ENCODE data around the gene GPX5.
"Not testable (repeated sequence)": the region's sequence is repeated elsewhere in the genome, so short reads cannot be mapped to it uniquely, and the experiment has no call there.

GPX5 gene

DNA sequence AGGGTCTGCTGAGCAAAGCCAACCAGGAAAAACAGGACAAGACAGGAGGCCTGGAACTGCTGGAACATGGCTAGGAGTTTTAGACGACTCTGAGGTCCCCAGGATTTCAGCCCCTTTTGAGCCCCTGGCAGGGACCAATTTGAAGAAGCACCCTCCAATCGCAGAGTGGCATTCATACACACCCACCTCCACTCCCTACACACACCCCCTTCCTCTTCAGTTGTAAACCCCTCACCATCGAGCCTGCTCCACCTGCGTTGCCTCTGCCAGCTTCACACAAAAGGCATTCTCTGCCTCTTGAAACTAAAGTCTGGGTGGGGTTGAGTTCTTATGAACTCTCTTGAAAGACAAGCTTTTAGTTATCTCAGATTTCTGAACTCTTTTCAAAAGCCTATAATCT, 10.0 kb upstream of the GPX5 start, which contains the start of gene GPX6:
Gene GPX6, minus strand, starts transcription at position 118 of the 400 bp plus-strand sequence. Its CDS starts 50 bp downstream, at position 68.
- no peak for DNase-seq

GRCh38 chr6:28517964-28518363, 7.7 kb upstream of the GPX5 start:
- no peak for DNase-seq

- DNase-seq = no peak
These were observed 3.0 kb upstream of the GPX5 start for GRCh38 chr6:28522594-28523240.

- peak; percentile 6 for DNase-seq
These were observed 2.4 kb upstream of the GPX5 start for GRCh38 chr6:28523241-28523622.

DNA sequence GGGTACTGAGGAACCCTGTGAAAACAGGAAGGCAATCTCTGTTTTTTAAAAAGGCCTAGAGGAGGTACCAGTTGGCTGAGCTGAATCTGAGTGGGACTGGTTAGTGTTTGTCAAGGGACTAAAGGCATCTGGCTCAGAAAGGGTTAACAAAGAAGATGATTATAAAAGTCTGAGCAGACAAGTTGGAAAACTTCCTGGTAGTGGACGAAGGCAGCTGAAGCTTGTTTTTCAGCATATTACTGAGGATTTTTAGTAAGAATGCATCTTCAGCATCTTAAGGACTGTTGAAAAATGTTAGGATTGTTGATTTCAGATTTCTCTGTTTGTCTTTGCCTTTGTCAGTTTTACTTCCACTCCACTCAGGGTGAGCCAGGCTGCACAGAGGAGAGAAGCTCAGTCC, 5.1 kb downstream of the GPX5 start:
- no peak for DNase-seq

DNA sequence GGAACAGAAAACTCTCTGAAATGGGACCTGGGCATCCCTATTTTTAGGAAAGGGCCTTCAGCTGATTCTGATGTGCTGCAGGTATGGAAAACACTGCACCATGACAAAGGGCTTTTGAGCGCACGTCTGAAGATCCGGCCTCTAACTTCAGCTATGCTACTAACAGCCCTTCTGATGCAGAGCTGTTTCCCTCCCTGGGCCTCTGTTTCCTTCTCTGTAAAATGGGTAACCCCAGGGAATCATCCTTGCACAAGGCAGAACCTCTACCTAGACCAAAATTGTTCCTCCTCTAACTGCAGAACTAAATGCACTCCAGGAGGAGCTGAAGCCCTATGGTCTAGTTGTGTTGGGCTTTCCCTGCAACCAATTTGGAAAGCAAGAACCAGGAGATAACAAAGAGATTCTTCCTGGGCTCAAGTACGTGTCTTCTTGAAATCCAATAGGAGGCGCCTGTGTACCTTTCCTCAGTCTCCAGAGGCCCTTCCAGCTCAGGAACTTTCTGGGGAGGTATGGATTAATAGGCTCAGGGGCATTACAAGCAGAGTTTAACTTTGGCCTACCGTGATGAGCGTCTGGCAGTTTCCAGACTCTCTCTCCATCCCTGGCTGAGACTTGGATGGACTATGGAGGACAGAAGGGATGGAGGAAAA, 5.9 kb downstream of the GPX5 start:
- DNase-seq = no peak

- no peak for DNase-seq
These were observed 8.6 kb downstream of the GPX5 start for GRCh38 chr6:28534306-28534705.

GRCh38 chr6:28534875-28535274, 9.2 kb downstream of the GPX5 start:
- DNase-seq = no peak

DNA sequence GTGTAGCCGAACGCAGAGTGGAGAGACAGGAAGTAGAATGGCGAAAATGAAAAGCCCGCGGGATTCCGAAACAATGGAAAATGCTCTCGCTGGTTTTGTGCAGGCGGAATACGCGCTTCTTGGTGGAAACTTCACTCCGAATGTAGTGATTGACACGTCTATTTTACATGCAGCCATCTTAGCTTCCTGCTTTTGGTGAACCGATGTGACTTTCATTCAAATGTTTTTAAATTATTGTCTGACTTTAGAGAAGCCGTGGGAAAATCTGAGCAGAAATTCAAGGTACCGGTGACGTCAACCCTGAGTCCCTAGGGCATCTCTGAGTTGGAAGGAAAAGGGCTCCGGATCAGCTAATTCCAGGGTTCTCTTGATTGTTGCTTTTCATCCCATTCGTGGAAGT, 11.4 kb downstream of the GPX5 start:
- DNase-seq = no peak

DNA sequence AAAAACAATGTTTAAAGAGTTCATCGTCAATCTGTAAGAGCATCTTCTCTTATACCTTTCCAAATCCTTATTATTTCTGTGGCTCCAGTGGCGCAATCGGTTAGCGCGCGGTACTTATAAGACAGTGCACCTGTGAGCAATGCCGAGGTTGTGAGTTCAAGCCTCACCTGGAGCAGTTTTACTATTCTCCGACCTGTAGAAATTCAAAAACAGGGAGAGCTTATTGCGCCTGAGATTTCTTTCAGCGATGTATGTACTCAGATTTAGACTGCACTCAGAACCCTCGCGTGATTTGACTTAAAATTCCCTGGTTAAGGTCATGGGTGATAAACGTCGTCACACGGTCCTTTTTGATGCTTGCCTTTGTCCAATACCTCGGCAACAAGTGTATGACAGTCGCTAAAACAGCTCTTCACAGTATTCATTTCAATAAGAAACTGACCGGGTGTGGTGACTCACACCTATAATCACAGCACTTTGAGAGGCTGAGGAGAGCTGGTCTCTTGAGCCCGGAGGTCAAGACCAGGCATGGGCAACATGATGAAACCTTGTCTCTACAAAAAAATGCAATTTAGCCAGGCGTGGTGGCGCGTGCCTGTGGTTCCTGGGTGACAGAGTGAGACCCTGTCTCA, 11.9 kb downstream of the GPX5 start:
- peak; percentile 3 for DNase-seq

GRCh38 chr6:28541996-28542395, 16.3 kb downstream of the GPX5 start:
- no peak for DNase-seq

DNA sequence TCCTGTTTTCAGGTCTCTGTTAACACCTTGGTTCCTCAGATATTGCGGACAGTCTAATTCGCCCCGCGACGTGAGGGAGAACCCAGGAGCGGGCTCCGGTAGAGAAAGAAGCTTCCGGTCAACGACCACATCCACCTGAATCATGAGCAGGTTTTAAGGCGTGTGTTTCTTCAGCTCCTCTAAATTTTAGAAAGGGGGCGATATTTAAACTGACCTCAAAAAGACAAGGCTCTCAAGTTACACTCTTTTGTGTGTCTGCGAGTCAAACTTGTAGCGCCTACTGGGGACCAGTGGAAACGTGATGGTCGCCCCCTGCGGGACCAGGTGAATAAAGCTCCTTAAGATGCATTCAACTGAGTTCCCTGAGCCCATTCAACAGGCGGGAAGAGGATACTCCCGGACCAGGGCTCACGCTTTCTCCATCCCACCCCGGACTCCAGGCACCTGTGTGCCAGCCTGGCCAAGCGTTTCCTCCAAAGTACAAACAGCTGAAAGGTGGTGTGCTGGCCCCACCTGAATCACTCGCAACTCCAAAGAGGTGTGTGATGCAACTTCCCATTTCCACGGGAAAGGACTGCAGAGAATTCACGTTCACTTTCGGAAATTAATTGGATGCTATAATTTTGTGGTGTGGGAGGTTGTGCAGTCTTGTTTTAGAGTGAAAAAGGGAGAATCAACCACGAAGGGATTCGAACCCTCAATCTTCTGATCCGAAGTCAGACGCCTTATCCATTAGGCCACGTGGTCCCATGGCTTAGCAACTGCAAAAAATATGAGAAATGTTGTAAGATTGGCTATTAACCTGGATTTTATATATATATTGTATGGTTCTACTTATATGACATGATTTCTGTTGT, 17.0 kb downstream of the GPX5 start:
- peak; percentile 6 for DNase-seq

DNA sequence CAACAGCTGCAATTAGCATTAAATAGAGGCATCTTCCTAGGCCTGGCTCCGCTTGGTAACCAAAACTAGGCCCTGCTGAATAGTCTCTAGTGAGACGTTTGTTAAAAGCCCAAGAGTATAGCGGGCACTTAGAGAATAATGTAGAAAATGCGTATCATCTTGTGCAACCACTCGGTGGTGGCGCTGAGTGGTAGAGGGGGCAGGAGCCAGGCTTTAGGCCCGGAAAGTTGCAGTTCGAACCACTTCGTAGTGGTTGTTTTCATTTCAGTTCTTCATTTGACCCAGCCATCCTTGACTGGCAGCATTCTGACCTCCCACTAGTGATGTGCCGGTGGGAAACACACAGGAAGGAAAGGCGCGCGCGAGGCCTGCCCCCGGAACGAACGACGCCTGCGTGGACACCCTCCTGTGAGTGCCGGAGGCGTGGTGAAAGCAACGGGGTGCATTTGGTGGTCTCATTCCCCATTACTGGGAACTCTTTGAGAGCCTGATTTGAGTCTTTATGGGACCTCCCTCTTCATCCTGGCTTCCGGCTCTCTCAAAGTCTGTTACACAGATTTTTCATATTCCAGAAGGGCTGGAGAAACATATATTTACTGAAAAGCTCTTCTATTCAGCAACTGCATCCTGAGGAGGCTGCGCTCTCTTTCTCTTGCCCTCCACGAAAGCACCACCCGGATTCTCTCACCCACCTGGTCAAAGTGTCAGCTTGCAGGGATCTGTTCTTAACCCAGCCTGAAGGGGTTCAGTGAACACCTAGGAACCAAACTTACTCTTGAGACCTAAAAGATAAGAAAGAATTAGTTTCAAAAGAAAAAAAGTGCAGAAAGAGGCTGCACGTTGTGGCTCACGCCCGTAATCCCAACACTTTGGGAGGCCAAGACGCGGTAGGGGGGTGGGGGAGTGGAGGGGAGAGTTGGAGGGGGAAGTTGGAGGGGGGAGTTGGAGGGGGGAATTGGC, 18.2 kb downstream of the GPX5 start:
- peak; percentile 5 for DNase-seq

DNA sequence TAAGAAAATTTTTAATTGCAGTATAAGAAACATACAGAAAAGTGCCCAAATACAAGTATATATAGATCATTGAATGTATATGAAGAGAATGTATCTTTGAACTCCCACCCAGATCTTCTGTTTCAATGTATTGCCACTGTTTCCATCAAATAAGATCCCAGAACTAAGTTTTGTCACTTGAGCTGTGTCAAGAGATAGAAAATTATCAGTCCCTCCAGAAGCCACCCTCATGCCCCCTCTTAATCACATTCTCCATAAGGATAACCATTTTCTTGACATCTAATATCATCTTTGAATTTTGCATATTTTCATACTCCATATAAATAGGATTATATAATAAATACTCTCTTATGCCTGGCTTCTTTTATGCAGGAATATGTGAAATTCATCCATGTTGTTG, 20.3 kb downstream of the GPX5 start:
- DNase-seq = no peak

GRCh38 chr6:28547003-28547402, 21.3 kb downstream of the GPX5 start:
- DNase-seq = not testable (repeated sequence)

GRCh38 chr6:28551891-28552666, 26.4 kb downstream of the GPX5 start:
- DNase-seq = no peak

GRCh38 chr6:28553384-28553985, 27.8 kb downstream of the GPX5 start:
- no peak for DNase-seq

- no peak for DNase-seq
These were observed 28.6 kb downstream of the GPX5 start for GRCh38 chr6:28553986-28554881.

DNA sequence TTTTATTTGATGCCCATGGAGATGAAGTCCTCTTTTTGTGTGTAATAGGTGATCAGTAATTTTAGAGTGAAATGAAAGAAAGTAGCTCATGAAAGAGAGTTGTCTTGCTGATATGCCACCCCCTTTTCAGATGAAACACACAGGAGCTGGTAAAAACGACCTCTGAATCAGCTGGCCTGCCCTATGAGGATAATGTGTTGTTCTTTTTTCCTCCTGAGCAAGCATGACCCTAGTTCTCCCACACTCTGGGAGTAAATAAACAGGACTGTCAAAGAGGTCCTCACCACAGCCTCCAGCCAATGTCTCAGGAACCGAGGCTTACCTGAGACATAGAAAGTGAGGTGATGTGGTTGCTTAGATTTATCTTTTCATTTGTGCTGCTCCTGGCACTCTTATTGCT, 29.5 kb downstream of the GPX5 start:
- DNase-seq = no peak

- no peak for DNase-seq
These were observed 32.9 kb downstream of the GPX5 start for GRCh38 chr6:28558629-28559028.

Data from T-helper 9 cell (primary cell).